Fibroblast of gingiva (primary cell): ENCODE results near the gene PRM3.
A peak's percentile ranks its signal among the peaks of the same experiment; 100 is the strongest.

Experiments used
- DNase-seq: peaks from one replicate; pipeline ENCODE4 v3.0.0-alpha.2; 2011; ENCODE audit warnings: low read depth

PRM3 gene

DNA sequence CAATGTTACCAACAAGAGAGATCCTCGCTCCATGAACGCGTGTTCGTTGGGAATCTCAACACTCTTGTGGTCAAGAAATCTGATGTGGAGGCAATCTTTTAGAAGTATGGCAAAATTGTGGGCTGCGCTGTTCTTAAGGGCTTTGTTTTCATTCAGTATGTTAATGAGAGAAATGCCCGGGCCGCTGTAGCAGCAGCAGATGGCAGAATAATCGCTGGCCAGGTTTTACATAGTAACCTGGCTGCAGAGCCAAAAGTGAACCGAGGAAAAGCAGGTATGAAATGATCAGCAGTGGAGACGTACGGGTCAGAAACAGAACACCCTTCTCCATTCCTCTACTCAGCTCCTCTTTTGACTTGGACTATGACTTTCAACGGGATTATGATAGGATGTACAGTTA is 30.8 kb downstream of the PRM3 start:
- DNase-seq = no peak

DNA sequence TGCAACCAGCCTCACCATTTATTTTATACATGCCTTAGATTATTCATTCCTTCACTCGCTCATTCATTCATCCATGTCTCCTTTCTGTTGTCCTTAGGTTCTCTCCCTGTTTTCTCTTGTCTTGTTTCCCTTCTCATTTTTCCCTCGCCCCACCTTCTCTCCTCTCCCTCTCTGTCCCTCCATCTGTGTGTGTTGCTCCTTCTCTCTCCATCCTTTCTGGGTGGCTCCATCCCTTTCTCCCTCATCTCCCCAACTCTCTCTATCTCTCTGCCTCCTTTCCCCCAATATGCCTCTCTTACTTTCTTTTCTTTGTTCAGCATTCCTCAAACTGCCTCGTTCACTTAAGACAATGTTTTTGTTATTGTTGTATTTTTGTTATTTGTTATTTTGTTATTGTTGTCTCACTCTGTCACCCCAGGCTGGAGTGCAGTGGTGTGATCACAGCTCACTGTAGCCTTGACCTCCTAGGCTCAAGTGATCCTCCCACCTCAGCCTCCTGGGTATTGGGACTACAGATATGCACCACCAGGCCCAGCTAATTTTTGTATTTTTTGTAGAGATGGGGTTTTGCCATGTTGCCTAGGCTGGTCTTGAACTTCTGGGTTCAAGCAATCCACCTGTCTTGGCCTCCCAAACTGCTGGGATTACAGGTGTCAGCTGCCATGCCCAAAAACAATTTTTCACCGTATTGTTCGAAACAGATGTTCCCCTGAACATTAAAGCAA is 31.8 kb downstream of the PRM3 start:
- no peak for DNase-seq

DNA sequence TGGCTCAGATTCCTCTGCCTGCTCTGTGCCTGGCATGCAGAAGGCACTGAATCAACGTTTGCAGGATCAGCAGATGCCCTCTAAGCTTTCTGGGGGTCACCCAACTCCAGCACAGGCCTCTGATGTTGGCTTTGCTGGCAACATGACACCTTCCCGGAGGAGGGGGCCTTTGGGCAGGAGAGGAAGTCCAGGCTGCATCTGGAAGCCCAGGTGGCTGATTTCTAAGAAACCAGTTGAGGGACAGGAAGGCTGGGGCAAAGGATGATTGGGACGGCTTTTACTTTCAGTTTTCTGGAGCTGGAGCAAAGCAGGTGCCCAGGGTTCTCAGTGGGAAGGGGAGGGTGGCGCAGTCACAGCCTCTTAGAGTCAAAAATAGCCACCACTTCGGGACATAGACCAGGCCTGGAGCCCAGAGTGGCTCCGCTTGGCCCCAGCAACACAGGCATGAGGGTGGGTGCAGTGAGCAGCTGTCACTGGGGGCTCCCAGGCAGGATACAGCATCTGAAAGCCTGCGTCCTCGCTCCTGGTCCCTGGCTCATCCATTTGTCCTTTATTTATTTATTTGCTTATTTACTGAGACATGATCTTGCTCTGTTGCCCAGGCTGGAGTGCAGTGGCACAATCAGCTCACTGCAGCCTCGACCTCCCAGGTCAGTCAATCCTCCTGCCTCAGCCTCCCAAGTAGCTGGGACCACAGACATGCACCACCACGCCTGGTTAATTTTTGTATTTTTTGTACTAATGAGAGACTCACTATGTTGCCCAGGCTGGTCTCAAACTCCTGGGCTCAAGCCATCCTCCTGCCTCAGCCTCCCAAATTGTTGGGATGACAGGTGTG is 32.6 kb downstream of the PRM3 start:
- DNase-seq = no peak

DNA sequence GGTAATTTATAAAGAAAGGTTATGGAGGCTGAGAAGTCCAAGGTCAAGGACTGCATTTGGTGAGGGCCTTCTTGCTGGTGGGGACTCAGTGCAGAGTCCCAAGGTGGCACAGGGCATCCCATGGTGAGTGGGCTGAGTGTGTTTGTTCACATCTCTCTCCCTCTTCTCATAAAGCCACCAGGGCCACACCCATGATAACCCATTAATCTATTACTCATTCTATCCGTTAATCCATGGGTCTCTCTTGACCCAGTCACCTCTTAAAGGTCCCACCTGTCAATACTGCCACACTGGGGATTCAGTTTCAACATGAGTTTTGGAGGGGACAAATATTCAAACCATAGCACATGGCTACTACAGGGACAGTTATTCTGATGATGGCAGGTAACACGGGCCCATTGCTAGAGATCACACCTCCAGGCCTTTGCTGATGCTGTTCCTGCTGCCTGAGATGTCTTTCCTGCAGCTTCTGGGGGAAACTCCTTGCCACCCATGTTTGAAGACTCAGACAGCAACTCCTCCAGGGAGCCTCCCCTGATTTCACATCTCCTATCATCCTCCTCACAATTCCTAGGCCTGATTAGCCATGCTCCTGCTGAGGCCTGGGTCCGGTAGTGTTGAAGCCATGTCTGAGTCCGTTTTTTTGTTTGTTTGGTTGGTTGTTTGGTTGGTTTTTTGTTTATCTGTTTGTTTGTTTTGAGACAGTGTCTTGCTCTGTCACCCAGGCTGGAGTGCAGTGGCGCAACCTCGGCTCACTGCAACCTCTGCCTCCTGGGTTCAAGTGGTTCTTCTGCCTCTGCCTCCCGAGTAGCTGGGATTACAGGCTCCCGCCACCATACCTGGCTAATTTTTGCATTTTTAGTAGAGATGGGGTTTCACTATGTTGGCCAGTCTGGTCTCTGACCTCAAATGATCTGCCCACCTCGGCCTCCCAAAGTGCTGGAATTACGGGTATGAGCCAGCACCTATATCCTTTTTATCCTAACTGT is 33.5 kb downstream of the PRM3 start:
- DNase-seq = no peak

DNA sequence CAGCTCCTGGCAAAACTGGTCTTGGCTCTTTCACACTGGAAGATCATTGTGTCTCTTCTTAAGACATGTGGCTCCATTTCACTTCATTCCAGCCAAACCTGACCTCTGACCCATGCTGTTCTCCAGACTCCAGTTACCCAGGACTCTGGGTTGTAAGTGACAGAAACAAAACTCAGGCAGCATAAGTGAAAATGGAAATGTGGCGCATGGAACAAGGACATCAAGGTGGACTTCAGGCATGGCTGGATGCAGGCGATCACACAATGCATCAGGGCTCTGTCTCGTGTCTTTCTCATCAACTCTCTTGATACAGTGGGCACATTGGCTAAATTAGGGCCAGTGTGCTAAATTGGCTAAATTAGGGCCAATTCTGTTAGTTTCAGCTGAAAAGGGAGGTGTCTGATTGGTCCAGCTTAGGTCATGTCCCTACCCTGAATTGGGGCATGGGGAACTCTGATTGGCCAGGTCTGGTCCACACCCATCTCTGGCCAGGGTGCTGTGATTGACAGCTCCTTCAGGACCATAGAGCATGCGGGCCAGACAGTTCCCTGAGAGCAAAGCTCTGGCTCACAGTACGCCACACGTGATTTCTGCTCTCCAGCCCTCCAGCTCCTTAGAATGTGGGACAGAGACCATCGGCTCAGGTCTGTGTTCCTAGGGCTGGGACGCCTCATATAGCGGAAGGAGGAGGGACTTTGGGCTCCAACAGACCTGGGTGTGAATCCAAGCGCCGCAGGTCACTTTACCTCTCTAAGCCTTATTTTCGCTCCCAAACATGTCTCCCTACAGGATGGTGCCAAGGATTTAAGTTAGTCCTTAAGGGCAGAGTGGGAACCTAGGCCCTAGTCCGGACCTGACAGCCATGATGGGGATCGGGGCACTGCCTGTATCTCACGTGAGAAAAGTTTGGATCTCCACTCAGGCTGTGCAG is 34.9 kb downstream of the PRM3 start:
- DNase-seq = no peak

DNA sequence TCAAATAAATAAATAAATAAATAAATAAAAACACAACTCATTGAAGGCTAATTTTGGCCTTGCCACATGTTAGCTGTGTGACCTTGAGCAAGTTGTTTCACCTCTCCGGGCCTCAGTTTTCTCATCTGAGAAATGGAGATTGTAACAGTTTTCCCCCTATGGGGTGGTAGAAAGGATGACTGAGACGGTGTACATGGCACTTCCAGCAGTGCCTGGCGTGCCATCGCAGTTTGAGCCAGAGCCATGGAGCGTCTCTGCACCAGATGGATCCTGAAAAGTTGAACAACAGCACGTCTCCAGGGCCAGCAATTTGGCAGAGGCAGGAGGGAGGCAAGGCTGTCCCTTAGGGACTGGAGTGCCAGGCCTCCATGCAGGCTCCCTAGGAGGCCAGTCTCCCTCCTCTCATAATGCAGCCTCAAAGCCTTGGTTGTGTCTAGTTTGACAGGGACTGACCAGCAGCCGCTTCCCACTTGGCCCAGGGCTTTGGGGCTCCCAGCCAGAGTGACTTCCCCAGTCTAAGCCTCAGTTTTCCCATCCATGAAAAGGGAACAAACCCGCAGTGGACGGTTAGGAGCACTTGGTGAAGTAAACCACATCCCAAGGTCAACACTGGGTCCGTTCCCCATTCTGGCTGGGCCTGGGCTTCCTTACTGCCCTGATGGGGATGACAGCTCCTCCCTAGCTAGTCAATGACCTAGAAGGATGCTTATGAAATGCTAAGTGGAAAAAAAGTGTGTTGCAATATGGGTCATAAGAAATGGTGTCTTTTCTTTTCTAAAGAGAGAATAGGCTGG is 36.8 kb downstream of the PRM3 start:
- peak; percentile 42 for DNase-seq

DNA sequence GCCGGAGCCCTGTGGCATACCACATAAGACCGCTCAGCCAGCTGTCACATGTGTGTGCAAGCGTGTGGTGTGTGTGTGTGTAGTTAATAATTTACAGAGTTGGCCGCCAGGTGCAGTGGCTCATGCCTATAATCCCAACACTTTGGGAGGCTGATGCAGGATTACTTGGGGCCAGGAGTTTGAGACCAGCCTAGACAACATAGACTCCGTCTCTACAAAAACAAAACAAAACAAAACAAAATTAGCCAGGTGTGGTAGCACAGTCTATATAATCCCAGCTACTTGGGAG is 37.8 kb downstream of the PRM3 start:
- DNase-seq = no peak

DNA sequence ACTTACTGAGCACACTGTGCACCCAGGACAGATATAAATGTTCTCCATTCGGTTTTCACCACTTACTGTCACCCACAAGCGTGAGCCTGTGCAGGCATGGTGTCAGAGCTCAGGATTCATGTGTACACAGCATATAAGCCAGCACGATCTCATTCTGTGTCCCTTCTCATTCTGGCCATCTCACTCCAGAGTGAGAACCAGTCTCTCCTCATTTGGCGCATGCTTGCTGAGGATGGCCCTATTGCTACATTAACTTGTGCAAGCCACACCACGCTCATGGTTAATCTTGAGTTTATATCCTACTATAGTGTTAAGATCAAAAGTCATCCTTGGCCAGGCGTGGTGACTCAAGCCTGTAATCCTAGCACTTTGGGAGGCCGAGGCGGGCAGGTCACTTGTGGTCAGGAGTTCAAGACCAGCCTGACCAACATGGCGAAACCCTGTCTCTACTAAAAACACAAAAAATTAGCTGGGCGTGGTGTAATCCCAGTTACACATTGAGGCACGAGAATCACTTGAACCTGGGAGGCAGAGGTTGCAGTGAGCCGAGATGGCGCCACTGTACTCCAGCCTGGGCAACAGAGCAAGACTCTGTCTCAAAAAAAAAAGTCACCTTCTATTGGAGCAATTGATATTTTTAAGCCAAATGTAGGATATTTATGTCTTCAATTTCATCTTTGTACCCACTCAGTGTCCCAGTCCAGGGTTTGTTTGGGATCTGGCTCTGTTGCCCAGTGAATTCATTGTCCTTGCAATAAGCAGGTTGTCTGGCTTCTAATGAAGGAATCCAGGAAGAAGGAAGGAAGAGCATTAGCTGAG is 38.3 kb downstream of the PRM3 start:
- DNase-seq = peak; percentile 53

DNA sequence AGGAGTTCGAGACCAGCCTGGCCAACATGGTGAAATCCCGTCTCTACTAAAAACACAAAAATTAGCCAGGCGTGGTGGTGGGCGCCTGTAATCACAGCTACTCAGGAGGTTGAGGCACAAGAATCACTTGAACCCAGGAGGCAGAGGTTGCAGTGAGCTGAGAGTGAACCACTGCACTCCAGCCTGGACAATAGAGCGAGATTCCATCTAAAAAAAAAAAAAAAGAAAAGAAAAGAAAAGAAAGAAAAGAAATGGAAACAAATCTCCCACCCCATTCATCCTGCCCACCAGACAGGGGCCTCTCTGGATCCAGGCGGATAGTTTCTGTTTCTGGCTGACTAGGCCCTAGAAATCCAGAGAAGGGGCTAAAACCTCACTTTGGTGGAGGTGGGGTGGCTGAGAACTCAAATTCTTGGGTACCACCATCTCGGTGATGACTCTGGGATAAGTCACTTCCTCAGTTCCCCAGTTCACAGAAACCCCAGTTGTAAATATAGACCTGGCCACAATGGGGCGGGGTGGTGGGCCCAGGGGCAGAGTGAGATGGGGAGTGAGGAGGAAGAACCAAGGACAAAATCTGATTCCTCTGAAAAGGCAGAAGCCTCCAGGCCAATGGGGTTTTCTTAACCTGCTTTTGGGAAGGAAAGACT is 39.6 kb downstream of the PRM3 start:
- no peak for DNase-seq

DNA sequence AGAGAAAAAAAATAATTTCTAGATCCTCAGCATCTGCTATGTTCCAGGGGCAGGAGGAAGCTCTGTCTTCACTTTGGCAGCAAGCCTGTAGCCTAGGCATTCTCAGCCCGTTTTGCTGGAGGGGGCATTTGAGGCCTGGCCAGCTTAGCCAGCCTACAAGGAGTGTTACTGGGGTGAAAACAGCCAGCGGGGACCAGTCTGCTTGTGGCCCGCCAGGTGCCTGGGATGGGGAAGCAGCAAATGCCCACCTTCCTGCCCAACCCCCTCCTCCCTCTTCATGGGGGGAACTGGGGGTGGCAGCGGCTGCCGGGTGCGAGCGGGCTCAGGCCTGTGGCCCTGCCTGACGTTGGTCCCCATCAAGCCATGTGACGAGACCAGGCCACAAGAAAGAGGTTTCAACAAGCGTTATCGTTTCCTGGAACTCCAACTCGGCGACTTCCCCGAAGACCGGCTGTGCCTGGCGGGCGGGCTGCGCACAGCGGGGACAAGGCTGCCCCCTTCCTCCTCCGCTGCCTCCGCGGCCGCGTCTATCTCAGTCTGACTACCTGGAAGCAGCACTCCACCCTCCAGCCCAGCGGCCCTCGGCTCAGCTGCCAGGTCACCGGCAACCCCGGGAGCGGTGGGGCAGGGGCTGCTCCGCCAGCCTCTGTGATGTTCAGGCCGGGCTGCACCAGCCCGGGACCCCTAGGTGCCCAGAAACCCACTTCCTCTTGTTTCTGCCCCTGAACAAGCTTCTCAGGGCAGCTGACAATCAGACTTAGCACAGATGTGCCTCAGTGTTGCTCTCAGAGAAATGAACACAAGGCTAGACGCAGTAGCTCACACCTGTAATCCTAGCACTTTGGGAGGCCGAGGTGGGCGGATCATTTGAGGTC is 40.3 kb downstream of the PRM3 start:
- DNase-seq = no peak

DNA sequence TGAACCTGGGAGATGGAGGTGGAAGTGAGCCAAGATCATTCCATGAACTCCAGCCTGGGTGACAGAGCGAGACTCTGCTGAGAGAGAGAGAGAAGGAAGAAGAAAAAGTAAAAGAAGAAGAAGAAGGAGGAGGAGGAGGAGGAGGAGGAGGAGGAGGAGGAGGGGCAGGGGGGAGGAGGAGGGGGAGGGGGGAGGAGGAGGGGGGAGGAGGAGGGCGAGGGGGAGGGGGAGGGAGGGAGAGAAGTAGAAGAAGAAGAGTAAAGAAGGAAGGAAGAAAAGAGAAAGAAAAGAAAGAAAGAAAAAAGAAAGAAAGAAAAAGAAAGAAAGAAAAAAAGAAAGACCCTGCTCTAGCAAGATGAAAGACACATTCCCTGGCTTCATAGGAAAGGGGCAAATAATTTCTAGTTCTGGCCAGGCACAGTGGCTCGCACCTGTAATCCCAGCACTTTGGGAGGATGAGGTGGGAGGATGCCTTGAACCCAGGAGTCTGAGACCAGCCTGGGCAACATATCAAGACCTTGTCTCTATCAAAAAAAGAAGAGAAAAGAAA is 41.1 kb downstream of the PRM3 start:
- DNase-seq = no peak

DNA sequence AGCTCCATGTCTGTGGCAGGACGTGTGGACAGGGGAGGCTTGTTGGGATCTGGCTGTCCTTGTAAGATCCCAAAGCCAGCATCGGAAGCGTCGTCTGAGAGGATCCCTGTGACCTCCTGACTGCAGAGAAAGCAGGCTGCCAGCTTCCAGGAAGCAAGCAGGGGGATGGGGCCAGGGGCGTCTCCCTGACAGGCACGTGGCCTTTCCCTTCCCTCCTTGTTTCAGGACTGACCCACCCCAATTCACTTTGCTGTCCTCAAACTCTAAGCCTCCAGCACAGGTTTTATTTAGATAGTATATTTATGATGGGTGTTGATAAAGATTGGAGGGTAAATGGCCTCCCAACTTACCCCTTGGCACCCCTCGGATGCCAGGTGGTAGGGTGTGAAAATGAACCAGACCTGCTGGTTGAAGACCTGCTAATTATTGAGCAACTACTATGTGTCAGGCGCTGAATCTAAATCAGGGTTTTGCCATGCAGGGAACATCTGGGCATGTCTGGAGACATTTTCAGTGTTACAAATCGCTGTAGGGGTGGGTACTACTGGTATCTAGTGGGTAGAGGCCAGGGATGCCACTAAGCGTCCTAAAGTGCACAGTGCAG is 42.0 kb downstream of the PRM3 start:
- no peak for DNase-seq

DNA sequence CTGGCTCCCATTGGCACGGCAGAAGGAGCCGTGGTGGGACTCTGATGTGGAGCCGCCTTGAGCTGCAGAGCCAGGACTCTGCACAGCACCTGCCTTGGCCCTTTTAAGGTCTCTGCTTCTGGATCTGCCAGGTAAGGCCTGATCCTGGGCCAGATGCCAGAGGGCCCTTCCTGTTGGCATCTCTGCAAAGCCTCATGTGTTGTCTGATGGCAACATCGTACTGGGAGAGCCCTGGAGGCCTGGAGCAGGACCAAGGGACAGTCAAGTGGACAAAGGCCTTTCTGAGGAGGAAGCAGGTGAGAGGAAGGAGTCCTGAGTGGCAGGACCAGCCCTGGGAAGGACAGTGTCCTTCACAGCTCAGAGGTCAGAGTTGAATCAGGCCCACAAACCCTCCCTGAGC is 43.5 kb downstream of the PRM3 start:
- DNase-seq = no peak

DNA sequence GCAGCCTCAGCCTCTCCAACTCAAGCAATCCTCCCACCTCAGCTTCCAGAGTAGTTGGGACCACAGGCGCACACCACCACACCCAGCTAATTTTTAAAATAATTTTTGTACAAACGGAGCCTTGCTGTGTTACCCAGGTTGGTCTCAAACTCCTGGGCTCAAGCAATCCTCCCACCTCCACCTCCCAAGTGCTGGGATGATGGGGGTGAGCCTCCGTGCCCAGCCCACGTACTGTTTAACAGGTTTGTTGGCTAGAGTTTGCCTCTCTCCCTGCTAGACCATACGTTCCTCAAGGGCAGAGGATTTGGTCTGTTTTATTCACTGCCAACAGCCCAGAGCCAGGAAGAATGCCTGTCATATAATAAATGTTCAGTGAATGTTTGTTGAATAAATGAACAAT is 44.0 kb downstream of the PRM3 start:
- DNase-seq = no peak

DNA sequence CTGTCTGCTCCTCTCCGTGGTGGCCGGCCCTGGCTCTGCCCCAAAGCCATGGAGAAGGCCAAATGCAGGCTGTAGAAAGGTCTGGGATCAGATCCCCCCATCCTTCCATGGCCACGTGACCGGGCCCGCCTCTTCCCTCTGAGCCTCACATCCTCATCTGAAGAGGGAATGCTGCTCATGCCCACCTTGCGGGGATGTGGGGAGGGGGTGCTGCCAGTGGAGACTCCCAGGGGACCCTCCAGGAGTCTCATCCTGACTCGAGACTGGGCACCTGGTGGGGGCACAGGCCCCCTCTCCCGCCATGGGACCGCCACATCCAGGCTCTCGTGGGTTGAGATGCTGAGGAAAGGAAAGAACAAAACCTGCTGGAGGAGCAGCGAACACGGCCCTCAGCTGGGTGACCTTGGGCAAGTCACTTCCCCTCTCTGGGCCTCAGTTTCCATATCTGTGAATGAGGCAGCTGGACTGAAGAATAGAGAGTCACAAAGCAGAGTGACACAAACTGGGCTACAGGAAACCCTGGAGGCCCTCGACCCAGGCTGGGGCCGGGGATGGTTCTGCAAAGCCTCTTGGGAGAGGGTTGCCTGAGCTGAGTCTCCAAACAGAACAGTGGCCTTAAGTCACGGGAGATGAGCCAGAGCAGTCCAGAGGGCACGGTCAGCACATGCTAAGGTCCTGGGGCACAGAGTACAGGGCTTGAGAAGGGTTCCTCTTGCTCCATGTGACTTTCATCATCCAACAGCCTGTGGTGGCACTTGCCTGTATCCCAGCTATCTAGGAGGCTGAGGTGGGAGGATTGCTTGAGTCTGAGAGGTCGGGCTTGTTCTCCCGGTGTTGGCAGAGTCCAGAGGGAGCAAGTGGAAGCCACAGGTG is 47.5 kb downstream of the PRM3 start:
- DNase-seq = no peak

DNA sequence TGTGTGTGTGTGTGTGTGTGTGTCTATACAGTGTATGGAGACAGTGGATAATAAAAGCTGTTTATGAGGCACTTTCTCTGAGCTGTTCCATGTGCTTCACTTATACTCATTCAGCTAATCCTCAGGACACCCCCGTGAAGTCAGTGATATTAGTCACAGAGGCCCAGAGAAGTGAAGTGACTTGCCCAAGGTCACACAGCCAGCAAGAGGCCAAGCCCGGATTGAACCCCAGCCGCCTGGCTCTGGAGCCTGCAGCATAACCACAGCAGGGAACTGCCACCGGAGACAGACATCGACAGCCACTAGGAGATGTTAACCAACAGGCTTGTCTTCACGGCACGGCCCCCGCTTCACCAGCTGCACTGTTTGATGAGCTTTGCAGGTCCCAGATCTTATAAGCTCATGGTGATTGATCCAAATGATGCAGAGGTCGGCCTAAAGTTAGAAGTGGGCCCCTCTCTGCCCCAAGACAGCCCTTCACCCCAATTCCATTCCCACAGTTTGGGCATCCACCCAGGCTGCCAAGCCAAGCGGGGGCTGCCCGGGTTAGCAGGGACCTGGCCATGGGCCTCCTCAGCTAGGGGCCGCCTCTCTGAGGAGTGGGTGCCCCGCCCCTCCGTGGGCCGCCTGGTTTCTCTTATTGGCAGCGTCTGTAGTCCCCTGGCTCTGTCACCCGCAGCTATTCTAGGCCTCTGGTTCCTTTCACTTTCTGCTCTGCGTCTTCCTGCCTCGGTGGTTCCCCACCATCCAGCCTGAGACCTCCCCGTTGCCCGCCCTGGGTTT is 48.3 kb downstream of the PRM3 start:
- DNase-seq = no peak
